Tibial nerve (tissue), 4 donors: Measurements from ENCODE around the gene NCEH1. TPM values are rescaled to one million over a fixed set of nuclear protein-coding genes. Genes with fewer than 3 reads are reported as not detected.

Experiments
- DNase-seq, 2 donors: peaks; one replicate each; pipeline ENCODE4 v3.0.0-alpha.2; 2019; ENCODE audit warnings: low spot score in 2 of 2
- H3K27ac ChIP-seq, 4 donors: fragments of 200-600 bp; sonication (generic) in 3 of 4; one replicate each; pipeline ENCODE4 v1.5.1; 2017 to 2019; ENCODE audit warnings: mild to moderate bottlenecking in 1 of 4
- H3K27me3 ChIP-seq, 2 donors: fragments of 200-600 bp; sonication (generic) in 1 of 2; one replicate each; pipeline versions ENCODE4 v1.5.1 to v1.6.0; 2017 to 2019
- H3K36me3 ChIP-seq, 3 donors: fragments of 200-600 bp; sonication (generic); one replicate each; pipeline ENCODE4 v1.5.1; 2018 to 2019
- H3K4me1 ChIP-seq, 4 donors: fragments of 200-600 bp; sonication (generic) in 3 of 4; one replicate each; pipeline ENCODE4 v1.5.1; 2017 to 2019
- H3K4me3 ChIP-seq, 4 donors: fragments of 200-600 bp; sonication (generic) in 3 of 4; one replicate each; pipeline ENCODE4 v1.5.1; 2017 to 2019; ENCODE audit warnings: mild to moderate bottlenecking in 1 of 4, moderate library complexity in 1 of 4
- H3K9me3 ChIP-seq, 4 donors: fragments of 200-600 bp; sonication (generic) in 3 of 4; one replicate each; pipeline ENCODE4 v1.5.1; 2017 to 2019
- CTCF ChIP-seq, 5 experiments: fragments of 200-600 bp in 3 of 5; fragments of 450-650 bp in 2 of 5; sonication (generic) in 3 of 5; IDR thresholded peaks; one replicate each; pipeline ENCODE4 v1.5.1; 2016 to 2019; ENCODE audit warnings: antibody characterized with exemption in 5 of 5, mild to moderate bottlenecking in 3 of 5, moderate library complexity in 2 of 5
- EP300 ChIP-seq, 2 donors: sonication (generic); formaldehyde crosslinking; IDR thresholded peaks; one replicate each; pipeline ENCODE4 v1.6.1; 2017; ENCODE audit warnings: antibody characterized with exemption in 2 of 2, mild to moderate bottlenecking in 1 of 2
- POLR2A ChIP-seq, 2 donors: fragments of 450-650 bp; IDR thresholded peaks; one replicate each; pipeline ENCODE4 v1.6.1; 2017; ENCODE audit warnings: antibody characterized with exemption in 2 of 2, mild to moderate bottlenecking in 2 of 2, moderate library complexity in 2 of 2
- WGBS, 2 donors: methylation state at CpG; one replicate each; pipeline ENCODE4 v1.1.5; 2018; 5-methylcytosine and 5-hydroxymethylcytosine counted together
- total RNA-seq, 4 donors: library from RNA; depleted of rRNA; stranded (reverse); fragments of >200 nt; gene quantifications; one replicate each; pipeline ENCODE4 v1.1.0, GENCODE V29; 2016

Gene NCEH1
- total RNA-seq, 4 donors from 2014 or later = 4.3 to 13.5 (median 5.5) TPM

GRCh38 chr3:172700936-172701455, 9.9 kb downstream of the NCEH1 start:
- Histone ChIP-seq H3K4me1 (no peaks in the 10 kb centered on the region), H3K27ac (no peak overlapping the region), H3K36me3 (no peaks in the 10 kb centered on the region), H3K4me3 (no peak overlapping the region), H3K9me3 (no peaks in the 10 kb centered on the region), H3K27me3 (no peaks in the 10 kb centered on the region)
- 95 to 100% methylated on average over 1 of the region's 1 CpG for WGBS, 2 donors
- no peak for DNase-seq
- TF ChIP-seq EP300 (IDR thresholded peaks at IDR 0.05) (no peak), CTCF (IDR thresholded peaks at IDR 0.05) (no peak), POLR2A (IDR thresholded peaks at IDR 0.05) (no peak)

DNA sequence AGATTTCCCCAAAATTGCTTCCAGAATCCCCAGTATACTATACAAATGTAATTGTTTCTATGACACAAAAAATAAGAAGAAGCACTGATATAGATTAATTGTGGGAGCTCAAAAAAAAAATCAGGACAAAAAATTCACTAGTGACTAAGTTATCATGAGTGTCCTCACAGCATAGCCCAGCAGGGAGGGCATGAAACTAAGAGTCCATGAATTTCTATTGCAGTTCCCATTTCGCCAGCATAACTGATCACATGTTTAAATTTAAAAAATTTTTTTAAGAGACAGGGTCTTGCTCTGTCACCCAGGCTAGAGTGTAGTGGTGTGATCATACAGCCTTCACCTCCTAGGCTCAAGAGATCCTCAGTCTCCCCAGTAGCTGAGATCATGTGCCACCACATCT, 10.6 kb downstream of the NCEH1 start:
- H3K4me1 ChIP-seq = no peaks in the 10 kb centered on the region
- H3K27me3 ChIP-seq = no peaks in the 10 kb centered on the region
- H3K9me3 ChIP-seq = no peaks in the 10 kb centered on the region
- H3K36me3 ChIP-seq = no peaks in the 10 kb centered on the region
- no peak for DNase-seq
- WGBS, 2 donors = 71 to 85% methylated on average over 1 of the region's 1 CpG
- H3K4me3 ChIP-seq = no peak overlapping the region
- H3K27ac ChIP-seq = no peak overlapping the region
- TF ChIP-seq EP300 (IDR thresholded peaks at IDR 0.05) (no peak), POLR2A (IDR thresholded peaks at IDR 0.05) (no peak), CTCF (IDR thresholded peaks at IDR 0.05) (no peak)

DNA sequence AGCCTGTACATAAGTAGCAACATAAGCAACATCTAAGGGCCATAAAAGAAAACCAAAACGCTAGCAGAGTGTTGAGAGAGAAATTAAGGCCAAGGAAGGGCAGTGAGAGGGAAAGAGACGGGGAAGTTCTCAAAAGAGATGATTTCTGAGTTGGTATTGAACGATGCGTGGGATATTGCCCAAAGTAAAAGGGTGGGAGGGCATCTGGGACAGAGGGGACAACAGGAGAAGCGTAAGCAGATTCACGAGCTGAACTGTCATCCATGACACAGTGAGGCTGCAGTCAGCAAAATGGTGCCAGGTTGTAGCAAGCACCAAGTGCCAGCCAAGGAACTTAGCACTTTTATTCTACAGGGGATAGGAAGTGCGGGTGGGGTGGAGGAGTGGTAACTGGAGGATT, 11.8 kb downstream of the NCEH1 start:
- no peaks in the 10 kb centered on the region for H3K9me3 ChIP-seq
- H3K27me3 ChIP-seq = no peaks in the 10 kb centered on the region
- no peak overlapping the region for H3K4me3 ChIP-seq
- WGBS, 2 donors = 82 to 88% methylated on average over 7 of the region's 7 CpGs
- H3K27ac ChIP-seq = peak overlapping the region in 3 of 4 donors; percentile 16 to 71 (median 67)
- H3K36me3 ChIP-seq = no peaks in the 10 kb centered on the region
- no peak for DNase-seq
- no peak for TF ChIP-seq EP300 (IDR thresholded peaks at IDR 0.05)
- TF ChIP-seq CTCF (IDR thresholded peaks at IDR 0.05) = no peak
- no peak for TF ChIP-seq POLR2A (IDR thresholded peaks at IDR 0.05)
- H3K4me1 ChIP-seq = no peaks in the 10 kb centered on the region

GRCh38 chr3:172698631-172699030, 12.2 kb downstream of the NCEH1 start:
- H3K4me1 ChIP-seq = no peaks in the 10 kb centered on the region
- TF ChIP-seq EP300 (IDR thresholded peaks at IDR 0.05) (peak in 1 of 2 donors; percentile 38), CTCF (IDR thresholded peaks at IDR 0.05) (no peak)
- DNase-seq = peak in 1 of 2 donors; percentile 40
- no peaks in the 10 kb centered on the region for H3K9me3 ChIP-seq
- H3K4me3 ChIP-seq = no peak overlapping the region
- H3K27me3 ChIP-seq = no peaks in the 10 kb centered on the region
- 72 to 81% methylated on average over 6 of the region's 6 CpGs for WGBS, 2 donors
- peak overlapping the region in 3 of 4 donors; percentile 16 to 71 (median 67) for H3K27ac ChIP-seq
- no peaks in the 10 kb centered on the region for H3K36me3 ChIP-seq

- TF ChIP-seq EP300 (IDR thresholded peaks at IDR 0.05) (no peak), CTCF (IDR thresholded peaks at IDR 0.05) (no peak), POLR2A (IDR thresholded peaks at IDR 0.05) (no peak)
- Histone ChIP-seq H3K27me3 (no peaks in the 10 kb centered on the region), H3K27ac (no peak overlapping the region), H3K36me3 (no peaks in the 10 kb centered on the region), H3K9me3 (no peaks in the 10 kb centered on the region), H3K4me1 (peaks cover 0 to 6% (median 0%) of the 10 kb centered on the region in 4 donors), H3K4me3 (no peak overlapping the region)
- 83 to 90% methylated on average over 1 of the region's 1 CpG for WGBS, 2 donors
- no peak for DNase-seq
Measured at GRCh38 chr3:172697558-172697957, 13.3 kb downstream of the NCEH1 start.
